Smooth muscle cell (in vitro differentiated cells): ENCODE data around the gene FUNDC2. TPM values are rescaled to one million over a fixed set of nuclear protein-coding genes. Genes with fewer than 3 reads are reported as not detected.
A peak's percentile ranks its signal among the peaks of the same experiment; 100 is the strongest.

Experiments used
- DNase-seq: peaks from one replicate; lab custom pipeline; 2025; ENCODE audit not compliant: unreplicated experiment; lab: John Stamatoyannopoulos, UW
- H2AFZ ChIP-seq: fragments of 200-600 bp; sonication (generic); 2 replicates; pipeline ENCODE4 v1.6.0; 2016; ENCODE audit warnings: antibody characterized with exemption, low read depth, mild to moderate bottlenecking
- H3F3A ChIP-seq: fragments of 200-600 bp; sonication (generic); 2 replicates; pipeline ENCODE4 v1.6.0; 2017; ENCODE audit warnings: antibody characterized with exemption, low read depth
- H3K27ac ChIP-seq: fragments of 200-600 bp; sonication (generic); 2 replicates; pipeline ENCODE4 v1.5.1; 2016; ENCODE audit warnings: low read depth, mild to moderate bottlenecking
- H3K27me3 ChIP-seq: fragments of 200-600 bp; sonication (generic); 2 replicates; pipeline ENCODE4 v1.6.1; 2016; ENCODE audit warnings: low read depth, mild to moderate bottlenecking
- H3K36me3 ChIP-seq: fragments of 200-600 bp; sonication (generic); 2 replicates; pipeline ENCODE4 v1.5.1; 2016; ENCODE audit warnings: low read depth
- H3K4me1 ChIP-seq: fragments of 200-600 bp; sonication (generic); 2 replicates; pipeline ENCODE4 v1.5.1; 2016; ENCODE audit warnings: low read depth
- H3K4me2 ChIP-seq: fragments of 200-600 bp; sonication (generic); 2 replicates; pipeline ENCODE4 v1.6.0; 2016; ENCODE audit warnings: mild to moderate bottlenecking
- H3K4me3 ChIP-seq: fragments of 200-600 bp; sonication (generic); 2 replicates; pipeline ENCODE4 v1.5.1; 2016; ENCODE audit warnings: mild to moderate bottlenecking
- H3K79me2 ChIP-seq: fragments of 200-600 bp; sonication (generic); 2 replicates; pipeline ENCODE4 v1.6.0; 2016; ENCODE audit warnings: low read depth, mild to moderate bottlenecking
- H3K9ac ChIP-seq: fragments of 200-600 bp; sonication (generic); 2 replicates; pipeline ENCODE4 v1.6.0; 2016; ENCODE audit warnings: low read depth
- H3K9me3 ChIP-seq: fragments of 200-600 bp; sonication (generic); replicated peaks from 2 replicates; pipeline ENCODE4 v1.5.1; 2016; ENCODE audit warnings: low read depth
- H4K20me1 ChIP-seq: fragments of 200-600 bp; sonication (generic); 2 replicates; pipeline ENCODE4 v1.6.0; 2016; ENCODE audit warnings: low read depth
- CTCF ChIP-seq: fragments of 200-600 bp; sonication (generic); IDR thresholded peaks from 2 replicates; pipeline ENCODE4 v1.5.1; 2017; ENCODE audit warnings: borderline replicate concordance, mild to moderate bottlenecking, antibody characterized with exemption; ENCODE audit not compliant: insufficient read depth, poor library complexity, severe bottlenecking
- WGBS: methylation state at CpG from one replicate; pipeline ENCODE4 v1.1.7; 2016; ENCODE audit warnings: low lambda C conversion rate; 5-methylcytosine and 5-hydroxymethylcytosine counted together
- polyA plus RNA-seq: library from polyadenylated mRNA; unstranded; fragments of >200 nt; fragmentation: Nextera tagmentation; extraction: Ambion mirVana; gene quantifications from 2 replicates; pipeline ENCODE4 v1.2.1, GENCODE V29; 2016
- total RNA-seq: library from RNA; depleted of rRNA; stranded (reverse); fragments of >200 nt; gene quantifications from 2 replicates; pipeline ENCODE4 v1.2.3, GENCODE V29; 2014

Gene FUNDC2
- total and polyA plus RNA-seq, 2 experiments from 2014 or later = 38.3 to 98.2 TPM

GRCh38 chrX:155046811-155047528 is 20.3 kb downstream of the FUNDC2 start:
- H3F3A ChIP-seq = no peaks in the 10 kb centered on the region
- WGBS = 66% methylated on average over 5 of the region's 5 CpGs
- no peak overlapping the region for H3K9ac ChIP-seq
- no peaks in the 10 kb centered on the region for H3K27me3 ChIP-seq
- H3K4me3 ChIP-seq = no peak overlapping the region
- H3K27ac ChIP-seq = no peak overlapping the region
- H4K20me1 ChIP-seq = no peaks in the 10 kb centered on the region
- H3K36me3 ChIP-seq = no peaks in the 10 kb centered on the region
- H3K4me2 ChIP-seq = no peak overlapping the region
- no peaks in the 10 kb centered on the region for H3K4me1 ChIP-seq
- no peak for DNase-seq
- no peaks in the 10 kb centered on the region for H3K79me2 ChIP-seq
- no peak overlapping the region for H2AFZ ChIP-seq
- no peak for TF ChIP-seq CTCF
- no peaks in the 10 kb centered on the region for H3K9me3 ChIP-seq

- Histone ChIP-seq H3K27me3 (no peaks in the 10 kb centered on the region), H3K4me3 (no peak overlapping the region), H3K4me2 (no peak overlapping the region), H3K79me2 (no peaks in the 10 kb centered on the region), H3K27ac (no peak overlapping the region), H3F3A (no peaks in the 10 kb centered on the region), H3K9ac (no peak overlapping the region), H4K20me1 (no peaks in the 10 kb centered on the region), H3K4me1 (no peaks in the 10 kb centered on the region), H3K36me3 (no peaks in the 10 kb centered on the region), H3K9me3 (no peaks in the 10 kb centered on the region), H2AFZ (no peak overlapping the region)
- peak; percentile 44 for TF ChIP-seq CTCF
- 46% methylated on average over 9 of the region's 9 CpGs for WGBS
- no peak for DNase-seq
These were observed 22.5 kb downstream of the FUNDC2 start for GRCh38 chrX:155048977-155049619.

- WGBS = 83% methylated on average over 5 of the region's 5 CpGs
- no peaks in the 10 kb centered on the region for H3K79me2 ChIP-seq
- H3K4me2 ChIP-seq = no peak overlapping the region
- H3K9ac ChIP-seq = no peak overlapping the region
- no peaks in the 10 kb centered on the region for H4K20me1 ChIP-seq
- H3F3A ChIP-seq = no peaks in the 10 kb centered on the region
- TF ChIP-seq CTCF = no peak
- H3K9me3 ChIP-seq = no peaks in the 10 kb centered on the region
- H3K36me3 ChIP-seq = no peaks in the 10 kb centered on the region
- no peaks in the 10 kb centered on the region for H3K4me1 ChIP-seq
- H3K27me3 ChIP-seq = no peaks in the 10 kb centered on the region
- no peak for DNase-seq
- H3K27ac ChIP-seq = no peak overlapping the region
- H2AFZ ChIP-seq = no peak overlapping the region
- no peak overlapping the region for H3K4me3 ChIP-seq
These were observed 26.3 kb downstream of the FUNDC2 start for GRCh38 chrX:155052738-155053498.
